Natural killer cell (primary cell): ENCODE data around the gene DAD1. TPM values are rescaled to one million over a fixed set of nuclear protein-coding genes. Genes with fewer than 3 reads are reported as not detected.

Source experiments
- ATAC-seq, 3 donors: fragments of 150-1000 bp in 2 of 3; fragments of 200-7000 bp in 1 of 3; cut with Tn5 transposase; 1 replicate in 1 of 3; 2 replicates in 2 of 3; pipeline ENCODE4 v1.10.0; 2021; ENCODE audit warnings: mild to moderate bottlenecking in 2 of 3, moderate library complexity in 2 of 3
- DNase-seq, 2 donors: peaks; one replicate each; pipeline versions ENCODE4 v3.0.0 to v3.0.0-alpha.2; 2013 to 2021; ENCODE audit warnings: mixed read lengths in 1 of 2
- H3K27ac ChIP-seq: one replicate; pipeline ENCODE4 v1.5.1; 2013; ENCODE audit warnings: mild to moderate bottlenecking, low read length
- H3K27me3 ChIP-seq: one replicate; pipeline ENCODE4 v1.6.1; 2013; ENCODE audit warnings: low read length; ENCODE audit not compliant: control insufficient read depth, insufficient read depth
- H3K36me3 ChIP-seq: one replicate; pipeline ENCODE4 v1.6.1; 2013; ENCODE audit warnings: low read length; ENCODE audit not compliant: control insufficient read depth, insufficient read depth
- H3K4me1 ChIP-seq: one replicate; pipeline ENCODE4 v1.6.1; 2013; ENCODE audit warnings: low read length; ENCODE audit not compliant: control insufficient read depth, insufficient read depth
- H3K4me3 ChIP-seq: one replicate; pipeline ENCODE4 v1.5.1; 2013; ENCODE audit warnings: low read length
- H3K9me3 ChIP-seq: one replicate; pipeline ENCODE4 v1.6.1; 2013; ENCODE audit warnings: low read length; ENCODE audit not compliant: control insufficient read depth, insufficient read depth
- H3K27ac Mint-ChIP-seq, 2 donors: one replicate each; pipeline ENCODE4 v1.8.0; 2022; ENCODE audit warnings: mild to moderate bottlenecking in 2 of 2, mixed read lengths in 2 of 2, moderate library complexity in 1 of 2
- H3K27me3 Mint-ChIP-seq, 2 donors: one replicate each; pipeline ENCODE4 v1.8.0; 2022; ENCODE audit warnings: low read depth in 2 of 2, mixed read lengths in 2 of 2
- H3K36me3 Mint-ChIP-seq: one replicate; pipeline ENCODE4 v1.8.0; 2022; ENCODE audit warnings: mixed read lengths
- H3K4me1 Mint-ChIP-seq, 2 donors: one replicate each; pipeline ENCODE4 v1.8.0; 2022; ENCODE audit warnings: mixed read lengths in 2 of 2
- H3K4me3 Mint-ChIP-seq: one replicate; pipeline ENCODE4 v1.8.0; 2022; ENCODE audit warnings: mild to moderate bottlenecking, moderate library complexity, mixed read lengths
- H3K9me3 Mint-ChIP-seq, 2 donors: one replicate each; pipeline ENCODE4 v1.8.0; 2022; ENCODE audit warnings: mixed read lengths in 2 of 2
- WGBS: methylation state at CpG from one replicate; pipeline ENCODE4 v1.1.7; 2013; ENCODE audit warnings: missing lambda C conversion rate; ENCODE audit not compliant: insufficient coverage; 5-methylcytosine and 5-hydroxymethylcytosine counted together
- intact Hi-C: fragments of 100-400 bp; cut with micrococcal nuclease; formaldehyde crosslinking; loops from one replicate; pipeline ENCODE4 v1.14.2; 2022
- total RNA-seq, 4 donors: library from RNA; stranded (reverse); fragments of 120-200 nt in 1 of 4; gene quantifications; one replicate each; pipeline versions ENCODE4 v1.2.3 to v1.2.4, GENCODE V29; 2013 to 2022
- TF ChIP-seq, protein P1 (sequence below): fragments of 200-600 bp; IDR thresholded peaks from one replicate; pipeline ENCODE4 v1.8.0; 2022; ENCODE audit warnings: antibody characterized with exemption

DAD1 gene
- total RNA-seq, 3 donors from 2014 or later (not counting 1 experiment from before 2014, with no cell fraction given): 79.5 to 97.9 (median 92.8) TPM

DNA sequence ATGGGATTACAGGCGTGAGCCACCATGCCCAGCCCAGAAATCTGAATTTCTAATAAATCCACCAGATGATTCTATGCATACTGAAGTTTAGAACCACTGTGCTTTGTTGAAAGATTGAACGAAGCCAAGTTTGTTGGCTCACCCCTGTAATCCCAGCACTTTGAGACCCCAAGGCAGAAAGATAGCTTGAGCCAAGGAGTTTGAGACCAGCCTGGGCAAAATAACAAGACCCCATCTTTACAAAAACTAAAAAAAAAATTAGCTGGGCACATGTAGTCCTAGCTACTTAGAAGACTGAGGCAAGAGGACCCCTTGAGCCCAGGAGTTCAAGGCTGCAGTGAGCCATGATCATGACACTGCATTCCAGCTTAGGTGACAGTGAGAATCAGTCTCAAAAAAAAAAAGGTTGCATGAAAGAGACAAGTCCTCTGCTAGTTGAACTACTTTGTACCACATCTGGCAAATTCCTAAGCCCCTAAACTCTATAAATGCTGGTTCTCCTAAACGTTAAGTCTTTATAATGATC lies 7.4 kb upstream of the DAD1 start:
- Mint-ChIP-seq H3K9me3 (no peaks in the 10 kb centered on the region), H3K27ac (no peak overlapping the region), H3K36me3 (no peaks in the 10 kb centered on the region), H3K4me1 (peaks cover 33 to 35% of the 10 kb centered on the region in 2 donors), H3K27me3 (peaks cover 21 to 31% of the 10 kb centered on the region in 2 donors), H3K4me3 (no peak overlapping the region)
- H3K4me3 ChIP-seq: no peak overlapping the region
- intact Hi-C loops: no loop called here
- WGBS: 97% methylated on average over 3 of the region's 3 CpGs
- DNase-seq: no peak
- H3K9me3 ChIP-seq: no peaks in the 10 kb centered on the region
- no peak for ATAC-seq
- no peak overlapping the region for H3K27ac ChIP-seq
- H3K27me3 ChIP-seq: no peaks in the 10 kb centered on the region
- peaks cover 13% of the 10 kb centered on the region for H3K4me1 ChIP-seq
- no peaks in the 10 kb centered on the region for H3K36me3 ChIP-seq
- TF ChIP-seq, protein P1, sequence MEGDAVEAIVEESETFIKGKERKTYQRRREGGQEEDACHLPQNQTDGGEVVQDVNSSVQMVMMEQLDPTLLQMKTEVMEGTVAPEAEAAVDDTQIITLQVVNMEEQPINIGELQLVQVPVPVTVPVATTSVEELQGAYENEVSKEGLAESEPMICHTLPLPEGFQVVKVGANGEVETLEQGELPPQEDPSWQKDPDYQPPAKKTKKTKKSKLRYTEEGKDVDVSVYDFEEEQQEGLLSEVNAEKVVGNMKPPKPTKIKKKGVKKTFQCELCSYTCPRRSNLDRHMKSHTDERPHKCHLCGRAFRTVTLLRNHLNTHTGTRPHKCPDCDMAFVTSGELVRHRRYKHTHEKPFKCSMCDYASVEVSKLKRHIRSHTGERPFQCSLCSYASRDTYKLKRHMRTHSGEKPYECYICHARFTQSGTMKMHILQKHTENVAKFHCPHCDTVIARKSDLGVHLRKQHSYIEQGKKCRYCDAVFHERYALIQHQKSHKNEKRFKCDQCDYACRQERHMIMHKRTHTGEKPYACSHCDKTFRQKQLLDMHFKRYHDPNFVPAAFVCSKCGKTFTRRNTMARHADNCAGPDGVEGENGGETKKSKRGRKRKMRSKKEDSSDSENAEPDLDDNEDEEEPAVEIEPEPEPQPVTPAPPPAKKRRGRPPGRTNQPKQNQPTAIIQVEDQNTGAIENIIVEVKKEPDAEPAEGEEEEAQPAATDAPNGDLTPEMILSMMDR: no peak

DNA sequence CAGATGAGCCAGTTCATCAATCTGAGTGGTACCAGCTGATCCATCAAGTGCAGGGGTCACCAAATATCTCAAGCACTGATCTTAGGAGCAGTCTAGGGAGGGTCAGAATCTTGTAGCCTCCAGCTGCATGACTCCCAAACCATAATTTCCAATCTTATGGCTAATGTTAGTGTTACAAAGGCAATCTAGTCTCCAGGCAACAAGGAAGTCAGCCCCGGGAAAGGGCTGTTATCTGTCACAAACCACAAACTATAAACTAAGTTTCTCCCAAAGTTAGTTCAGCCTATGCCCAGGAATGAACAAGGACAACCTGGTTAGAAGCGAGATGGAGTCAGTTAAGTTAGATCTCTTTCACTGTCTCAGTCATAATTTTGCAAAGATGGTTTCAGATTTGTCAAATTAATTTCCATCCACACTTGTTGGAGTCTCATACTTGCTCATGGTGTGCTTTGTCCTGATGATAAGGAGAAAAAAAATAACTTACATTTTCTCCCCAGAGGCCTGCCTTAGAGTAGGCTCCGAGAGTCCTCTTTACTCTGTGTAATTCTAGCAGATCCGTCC lies 5.2 kb upstream of the DAD1 start:
- H3K9me3 Mint-ChIP-seq: no peaks in the 10 kb centered on the region
- DNase-seq (no peak), ATAC-seq (no peak)
- no peaks in the 10 kb centered on the region for H3K36me3 Mint-ChIP-seq
- WGBS: 73% methylated on average over 4 of the region's 4 CpGs
- Histone ChIP-seq H3K27me3 (no peaks in the 10 kb centered on the region), H3K36me3 (no peaks in the 10 kb centered on the region), H3K4me1 (peaks cover 19% of the 10 kb centered on the region), H3K27ac (no peak overlapping the region), H3K4me3 (no peak overlapping the region), H3K9me3 (no peaks in the 10 kb centered on the region)
- TF ChIP-seq, protein P1: no peak
- no peak overlapping the region for H3K4me3 Mint-ChIP-seq
- intact Hi-C loops: no loop called here
- H3K27me3 Mint-ChIP-seq: peaks cover 21 to 31% of the 10 kb centered on the region in 2 donors
- peaks cover 24 to 27% of the 10 kb centered on the region in 2 donors for H3K4me1 Mint-ChIP-seq
- H3K27ac Mint-ChIP-seq: no peak overlapping the region

DNA sequence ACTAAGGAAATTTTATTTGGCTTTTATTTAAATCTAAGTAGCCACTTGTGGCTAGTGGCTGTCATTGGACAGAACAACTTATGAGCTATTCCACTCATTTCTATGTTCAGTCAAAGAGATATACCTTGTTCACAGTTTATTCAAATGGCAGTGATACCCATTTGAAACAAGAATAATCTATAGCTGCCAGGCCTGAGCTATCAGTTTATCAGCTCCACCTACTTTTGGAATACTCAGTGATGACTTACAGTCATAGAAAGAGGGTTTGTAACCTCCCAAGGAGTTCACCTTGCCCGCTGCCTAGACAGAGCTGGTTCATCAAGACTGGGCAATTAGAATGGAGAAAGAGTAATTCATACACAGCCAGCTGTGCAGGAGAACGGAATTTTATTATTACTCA lies 4.6 kb upstream of the DAD1 start:
- Mint-ChIP-seq H3K9me3 (no peaks in the 10 kb centered on the region), H3K4me3 (no peak overlapping the region), H3K27me3 (peaks cover 21 to 31% of the 10 kb centered on the region in 2 donors), H3K4me1 (peaks cover 24 to 27% of the 10 kb centered on the region in 2 donors), H3K36me3 (no peaks in the 10 kb centered on the region), H3K27ac (no peak overlapping the region)
- DNase-seq (no peak), ATAC-seq (no peak)
- Histone ChIP-seq H3K4me3 (no peak overlapping the region), H3K27ac (no peak overlapping the region), H3K36me3 (no peaks in the 10 kb centered on the region), H3K9me3 (no peaks in the 10 kb centered on the region), H3K4me1 (peaks cover 13% of the 10 kb centered on the region), H3K27me3 (no peaks in the 10 kb centered on the region)
- intact Hi-C loops: no loop called here
- TF ChIP-seq, protein P1: no peak
- WGBS: 91% methylated on average over 2 of the region's 2 CpGs

DNA sequence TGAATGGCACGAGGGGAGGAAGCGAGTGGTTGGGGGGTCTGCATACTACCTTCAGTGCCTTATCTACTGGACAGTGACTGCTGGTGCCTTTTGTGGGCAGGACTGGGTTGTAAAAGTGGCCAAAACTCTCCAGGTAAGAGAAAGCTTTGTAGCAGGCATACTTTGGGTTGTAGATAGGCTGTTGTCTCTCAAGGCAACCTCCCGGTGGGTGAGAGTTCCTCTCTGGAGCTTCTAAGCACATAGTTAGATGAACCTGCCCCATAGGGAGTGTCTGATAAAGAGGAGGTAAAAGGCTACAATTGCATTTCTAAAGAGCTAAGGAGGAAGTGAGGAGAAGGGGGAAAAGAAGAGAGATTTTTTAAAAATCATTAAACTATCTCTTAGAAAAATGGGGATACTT lies 4.2 kb upstream of the DAD1 start:
- Mint-ChIP-seq H3K27ac (no peak overlapping the region), H3K27me3 (peaks cover 21 to 31% of the 10 kb centered on the region in 2 donors), H3K9me3 (no peaks in the 10 kb centered on the region), H3K4me3 (no peak overlapping the region), H3K4me1 (peaks cover 24 to 27% of the 10 kb centered on the region in 2 donors), H3K36me3 (no peaks in the 10 kb centered on the region)
- TF ChIP-seq, protein P1: no peak
- WGBS: 79% methylated on average over 3 of the region's 3 CpGs
- DNase-seq (no peak), ATAC-seq (no peak)
- no peak overlapping the region for H3K4me3 ChIP-seq
- H3K27me3 ChIP-seq: no peaks in the 10 kb centered on the region
- H3K9me3 ChIP-seq: no peaks in the 10 kb centered on the region
- H3K27ac ChIP-seq: no peak overlapping the region
- no peaks in the 10 kb centered on the region for H3K36me3 ChIP-seq
- peaks cover 12% of the 10 kb centered on the region for H3K4me1 ChIP-seq
- intact Hi-C loops: no loop called here
